ENCODE data around the gene DDC. TPM values are rescaled to one million over a fixed set of nuclear protein-coding genes. Genes with fewer than 3 reads are reported as not detected.

Gene DDC, protein sequence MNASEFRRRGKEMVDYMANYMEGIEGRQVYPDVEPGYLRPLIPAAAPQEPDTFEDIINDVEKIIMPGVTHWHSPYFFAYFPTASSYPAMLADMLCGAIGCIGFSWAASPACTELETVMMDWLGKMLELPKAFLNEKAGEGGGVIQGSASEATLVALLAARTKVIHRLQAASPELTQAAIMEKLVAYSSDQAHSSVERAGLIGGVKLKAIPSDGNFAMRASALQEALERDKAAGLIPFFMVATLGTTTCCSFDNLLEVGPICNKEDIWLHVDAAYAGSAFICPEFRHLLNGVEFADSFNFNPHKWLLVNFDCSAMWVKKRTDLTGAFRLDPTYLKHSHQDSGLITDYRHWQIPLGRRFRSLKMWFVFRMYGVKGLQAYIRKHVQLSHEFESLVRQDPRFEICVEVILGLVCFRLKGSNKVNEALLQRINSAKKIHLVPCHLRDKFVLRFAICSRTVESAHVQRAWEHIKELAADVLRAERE
- total RNA-seq: not detected

DNA sequence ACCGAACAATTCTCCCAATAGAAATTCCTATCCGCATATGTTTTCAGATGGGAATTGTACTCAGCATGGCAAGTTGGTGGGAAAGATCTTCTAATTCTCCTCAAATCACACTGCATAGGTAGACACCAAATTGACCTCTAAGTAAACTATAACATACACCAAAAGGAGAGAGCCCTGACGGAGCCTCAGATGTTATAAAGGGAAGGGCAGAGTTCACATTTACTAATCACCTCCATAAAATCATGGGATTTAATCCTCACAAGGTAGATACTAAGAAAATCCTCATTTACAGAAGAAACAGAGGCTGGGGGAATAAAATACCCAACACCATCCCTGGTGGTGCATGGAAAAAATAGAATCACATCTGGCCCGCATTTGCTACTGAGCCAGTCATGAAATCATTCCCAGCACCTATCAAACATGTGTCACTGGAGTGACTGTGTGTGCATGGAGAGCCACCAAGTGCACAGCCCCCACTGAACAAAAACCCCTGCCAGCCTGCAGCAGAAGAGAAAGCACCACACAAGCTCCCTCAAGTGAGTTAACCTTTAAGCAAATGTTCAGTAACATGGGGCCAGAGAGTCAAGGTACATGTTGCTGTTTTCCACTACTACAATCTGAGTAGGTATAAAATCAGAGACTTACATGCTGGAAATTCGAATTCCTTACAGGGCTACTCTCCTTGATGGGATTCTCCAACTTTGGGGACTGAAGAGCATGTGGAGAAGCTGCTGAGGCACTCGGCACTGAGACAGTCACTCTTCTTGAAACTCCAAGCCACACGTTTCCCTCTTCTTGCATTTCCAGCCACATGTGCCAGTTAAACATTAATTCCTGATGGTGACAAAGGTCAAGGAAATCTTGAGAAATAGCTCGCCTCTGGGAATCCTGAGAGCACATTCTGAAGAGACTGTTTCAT, at the start of gene DDC:
Gene DDC (minus strand): TSS at position 766 of the 919 bp plus-strand sequence. CDS start 21,320 bp downstream, outside the sequence.
- no peak for DNase-seq

DNA sequence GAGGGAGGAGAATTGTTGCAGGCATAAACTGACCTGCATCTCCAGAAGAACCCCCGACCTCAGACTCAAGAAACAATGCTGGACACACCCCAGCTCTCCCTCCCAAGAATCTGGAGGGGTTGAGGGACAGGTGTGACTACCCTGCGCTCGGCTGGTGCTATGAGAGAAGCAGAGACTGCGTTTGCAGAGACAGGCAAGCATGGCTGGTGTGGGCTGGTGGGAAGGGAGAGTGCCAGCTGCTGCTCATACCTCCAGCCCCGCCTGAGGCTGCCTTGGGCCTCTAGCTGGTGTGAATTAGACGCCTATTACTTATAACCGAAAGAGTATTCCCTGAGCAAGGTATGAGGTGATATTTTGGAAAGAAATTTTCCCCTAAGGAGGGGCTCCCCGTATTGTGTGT, 48.3 kb upstream of the DDC start:
- DNase-seq: no peak

DNA sequence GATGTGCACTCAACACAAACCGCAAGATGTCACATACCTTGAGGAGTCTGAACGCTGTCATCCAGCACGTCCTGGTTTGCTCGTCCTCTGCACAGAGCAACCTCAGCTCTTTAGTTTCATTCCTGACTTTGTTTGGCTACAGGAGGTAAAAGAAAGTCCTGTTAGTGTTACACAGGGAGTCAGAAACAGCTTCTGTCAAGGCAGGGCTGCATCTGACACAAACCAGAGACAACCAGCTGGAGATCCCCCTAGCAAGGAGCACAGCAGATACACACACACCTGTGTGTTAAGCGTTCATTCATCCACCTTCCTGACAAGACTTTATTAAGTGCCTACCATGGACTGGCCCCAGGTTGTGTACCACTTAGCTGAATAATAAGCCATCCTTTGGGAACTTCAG, 47.5 kb upstream of the DDC start:
- DNase-seq: no peak

DNA sequence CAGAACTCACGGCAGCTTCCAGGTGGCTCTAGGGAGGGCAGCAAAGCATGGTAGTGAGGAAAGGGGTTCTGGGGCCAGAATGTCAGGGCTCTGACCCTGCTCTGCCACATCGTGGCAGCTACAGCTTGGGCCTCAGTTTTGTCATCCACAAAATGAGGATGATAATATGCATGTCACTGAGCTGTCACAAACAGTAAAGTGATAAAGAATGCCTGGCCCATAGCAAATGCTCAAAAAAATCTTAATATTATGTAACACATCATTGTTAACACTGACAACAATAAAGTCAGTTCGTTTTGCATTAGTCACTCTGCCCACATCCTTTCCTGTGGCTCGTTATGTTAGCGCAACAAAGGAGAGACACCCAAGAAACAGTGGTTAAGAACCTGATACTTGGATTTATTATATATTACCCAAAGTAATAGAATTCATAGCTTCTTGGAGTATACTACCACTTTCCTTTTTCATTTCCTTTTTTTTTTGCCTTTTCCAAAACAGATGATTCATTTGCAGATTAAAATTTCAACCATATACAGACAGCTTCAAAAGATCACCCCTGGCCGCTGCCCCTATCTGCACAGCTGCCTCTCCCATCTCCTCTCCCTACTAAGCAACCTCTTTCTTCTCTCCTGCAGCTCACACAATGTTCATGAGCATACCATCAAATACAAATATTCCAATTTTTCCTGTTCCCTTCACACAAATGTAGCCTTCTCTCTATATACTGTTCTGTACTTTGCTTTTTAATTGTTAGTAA, 45.5 kb upstream of the DDC start:
- DNase-seq: no peak

DNA sequence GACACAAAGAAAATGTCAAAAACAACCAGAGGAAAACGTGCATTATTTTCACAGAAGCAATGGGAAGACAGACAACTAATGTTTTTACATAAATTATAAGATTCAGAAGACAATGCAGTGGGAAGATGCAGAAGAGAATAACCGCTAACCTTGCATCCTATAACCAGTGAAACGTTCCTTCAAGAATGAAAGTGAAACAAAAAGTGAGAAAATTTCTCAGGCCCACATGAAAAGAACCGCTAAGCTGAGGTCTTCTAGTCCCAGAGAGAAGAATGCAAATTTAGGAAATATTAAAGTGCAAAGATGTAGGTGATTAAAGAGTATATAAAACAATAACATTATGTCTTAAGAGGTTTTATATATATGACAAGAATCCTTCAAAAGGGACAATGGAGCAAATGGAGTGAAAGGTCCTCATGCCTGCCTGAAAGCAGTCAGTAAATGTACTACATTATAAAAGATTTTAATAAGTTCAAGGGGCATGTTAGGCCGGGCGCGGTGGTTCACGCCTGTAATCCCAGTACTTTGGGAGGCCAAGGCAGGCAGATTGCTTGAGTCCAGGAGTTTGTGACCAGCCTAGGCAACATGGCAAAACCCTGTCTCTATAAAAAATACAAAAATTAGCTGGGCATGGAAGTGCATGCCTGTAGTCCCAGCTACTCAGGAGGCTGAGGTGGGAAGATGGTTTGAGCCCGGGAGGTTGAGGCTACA, 43.1 kb upstream of the DDC start:
- DNase-seq: no peak

DNA sequence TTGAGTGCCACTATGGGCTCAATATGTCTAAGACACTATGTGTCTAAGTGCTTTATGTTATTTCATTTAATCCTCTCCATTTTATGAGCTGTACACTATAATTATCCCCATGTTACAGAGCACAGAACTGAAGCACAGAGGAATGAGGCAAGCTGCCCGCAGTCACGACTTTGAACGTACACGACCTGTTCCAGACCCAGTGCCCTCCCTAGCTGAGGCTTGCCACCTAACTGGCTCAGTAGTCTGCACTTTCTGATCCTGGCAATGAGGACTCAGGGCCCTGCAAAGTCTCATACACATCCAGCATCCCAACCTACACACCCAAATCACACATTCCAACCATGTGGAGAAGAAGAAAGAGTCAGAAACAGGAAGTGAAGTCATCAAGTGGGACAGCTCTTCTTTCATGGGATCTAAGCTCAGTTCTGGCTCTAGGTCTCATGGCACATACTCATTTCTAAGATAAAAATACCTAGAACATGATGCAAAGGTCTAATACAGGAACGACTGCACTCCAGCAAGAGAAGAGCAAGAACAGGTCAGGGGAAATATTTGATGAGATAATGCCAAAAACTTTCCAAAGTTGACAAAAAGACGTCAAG, 42.4 kb upstream of the DDC start:
- no peak for DNase-seq

DNA sequence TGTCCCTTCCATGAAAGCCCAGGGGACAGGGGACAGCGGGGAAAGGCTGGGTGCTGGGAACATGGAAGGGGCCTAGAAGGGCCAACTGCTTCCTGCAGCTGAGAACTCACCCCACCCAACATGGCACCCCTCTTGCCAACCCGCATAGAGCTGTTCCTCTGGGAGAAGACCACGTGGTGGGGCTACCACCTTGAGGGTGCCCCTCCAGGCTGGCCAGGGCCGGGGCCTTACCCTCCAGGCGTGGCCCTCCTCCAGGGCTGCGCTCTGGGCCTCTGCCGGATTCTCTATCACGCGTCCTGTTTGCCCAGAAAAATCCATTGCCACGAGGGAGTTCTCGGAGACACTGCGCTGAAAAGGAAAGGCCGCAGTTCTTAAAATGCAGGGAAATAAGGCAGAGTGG, 39.9 kb upstream of the DDC start:
- DNase-seq: no peak

DNA sequence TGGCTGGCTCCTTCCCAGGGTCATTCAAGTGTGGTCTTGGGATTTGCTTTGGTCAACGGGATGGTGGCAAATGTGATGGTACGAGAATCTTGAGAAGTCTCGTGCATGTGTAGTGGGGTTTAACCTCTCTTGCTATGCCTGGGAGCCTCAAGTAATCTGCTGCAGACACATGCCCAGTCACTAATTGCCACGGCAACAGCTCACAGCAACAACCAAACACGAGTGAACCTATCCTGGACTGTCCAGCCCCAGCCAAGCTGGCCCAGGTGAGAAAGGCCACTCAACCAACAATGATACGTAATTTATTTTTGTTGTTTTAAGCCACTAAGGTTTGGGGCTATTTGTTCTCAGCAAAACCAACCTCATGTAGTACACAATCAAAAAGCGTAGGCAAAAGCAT, 38.1 kb upstream of the DDC start:
- DNase-seq: no peak

DNA sequence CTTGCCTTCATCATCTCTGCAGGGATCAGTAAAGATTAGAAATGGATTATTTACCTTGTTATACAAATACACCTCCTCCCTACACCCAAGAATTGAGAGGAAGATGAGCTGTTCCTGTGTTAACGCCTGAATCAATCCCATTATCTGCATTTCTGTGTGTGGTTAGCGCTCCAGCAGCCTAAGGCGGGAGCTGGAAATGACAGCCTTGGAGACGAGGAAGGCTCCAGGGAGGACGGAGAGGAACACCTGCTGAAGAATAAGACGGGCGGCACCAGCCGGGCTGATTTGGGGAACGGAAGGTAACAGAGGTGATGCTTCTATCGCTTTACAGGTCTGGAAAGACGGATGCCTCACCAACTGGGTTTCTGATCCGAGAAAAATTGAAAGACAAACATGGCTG, 34.2 kb upstream of the DDC start:
- DNase-seq: no peak

DNA sequence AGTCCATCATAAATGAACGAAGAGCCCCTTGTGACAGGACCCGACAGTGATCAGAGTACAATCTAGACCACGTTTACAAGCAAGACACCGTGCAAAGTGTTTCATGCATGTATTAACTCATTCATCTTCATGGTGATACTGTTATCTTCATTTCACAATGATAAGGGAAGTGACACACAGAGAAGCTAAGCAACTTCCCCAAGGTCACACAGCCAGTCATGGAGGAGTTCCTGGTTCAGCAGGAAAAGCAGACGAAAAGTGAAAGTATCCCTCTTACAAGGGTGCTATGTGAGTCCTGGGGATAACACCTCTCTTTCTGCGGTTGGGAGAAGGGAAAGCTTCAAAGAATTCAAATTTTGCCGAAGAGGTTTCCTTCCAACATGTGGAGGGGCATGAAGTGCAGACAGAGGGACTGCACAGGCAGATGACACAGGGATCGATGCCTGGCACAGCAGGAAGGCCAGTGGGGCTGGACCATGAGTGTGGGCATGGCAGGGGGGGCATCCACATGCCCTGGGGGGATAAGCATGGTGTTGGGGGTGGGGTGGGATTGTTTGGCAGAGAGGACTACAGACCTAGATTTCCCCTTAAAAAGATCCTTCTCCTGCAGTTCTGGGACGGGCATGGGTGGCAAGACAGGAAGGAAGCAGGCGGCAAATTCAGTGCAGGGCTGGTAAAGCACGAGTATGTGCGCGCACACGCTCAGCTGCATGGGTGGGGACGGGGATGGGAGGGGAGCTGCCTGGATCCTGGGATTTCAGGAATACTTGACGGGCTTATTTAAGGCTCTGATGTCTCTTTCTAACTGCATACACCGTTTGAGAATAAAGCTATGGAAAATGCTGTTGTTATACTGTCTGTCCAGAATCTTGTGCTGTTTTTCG, 33.5 kb upstream of the DDC start:
- no peak for DNase-seq

DNA sequence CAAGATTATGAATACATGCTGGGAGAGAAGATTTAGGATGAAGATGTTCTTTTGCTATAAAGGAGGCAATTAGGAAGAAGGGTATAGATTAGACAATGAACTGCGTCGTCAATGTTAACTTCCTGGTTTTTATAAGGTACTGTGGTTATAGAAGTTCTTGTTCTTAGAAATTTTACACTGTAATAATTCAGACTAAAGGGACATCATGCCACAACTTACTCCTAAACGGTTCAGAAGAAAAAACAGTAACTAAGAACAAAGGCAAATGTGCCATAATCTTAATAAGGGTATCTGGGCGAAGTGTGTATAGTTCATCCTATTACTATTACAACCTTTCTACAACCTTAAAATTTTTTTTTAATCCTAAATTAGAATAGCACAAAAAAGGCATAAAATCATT, 31.3 kb upstream of the DDC start:
- no peak for DNase-seq

DNA sequence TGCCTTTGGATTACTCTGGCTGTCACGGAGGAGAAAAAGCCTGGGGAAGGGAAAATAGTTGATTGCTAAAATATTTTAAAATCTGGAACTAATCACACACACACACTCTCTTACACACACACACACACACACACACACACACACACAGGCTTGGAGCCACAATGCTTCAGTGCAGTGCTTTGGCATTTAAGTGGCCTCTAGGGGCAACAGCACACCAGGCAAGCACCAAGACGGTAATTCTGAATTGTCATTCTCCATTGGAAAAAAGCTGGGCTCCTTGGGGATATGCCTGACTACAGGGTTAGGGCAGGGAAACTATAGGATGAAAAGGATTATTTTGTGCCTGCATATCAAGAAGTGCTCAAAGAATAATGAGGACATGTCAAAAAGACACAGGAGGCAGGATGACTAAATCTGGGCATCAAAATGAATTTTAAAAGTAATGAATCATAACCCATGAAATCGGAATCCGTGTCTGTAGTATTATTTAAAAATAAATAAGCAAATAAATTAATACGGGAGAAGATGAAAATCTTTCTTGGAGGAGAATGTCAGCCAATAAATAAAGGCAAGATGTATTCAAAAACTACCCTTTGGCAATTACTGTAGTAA, 30.4 kb upstream of the DDC start:
- DNase-seq: no peak

DNA sequence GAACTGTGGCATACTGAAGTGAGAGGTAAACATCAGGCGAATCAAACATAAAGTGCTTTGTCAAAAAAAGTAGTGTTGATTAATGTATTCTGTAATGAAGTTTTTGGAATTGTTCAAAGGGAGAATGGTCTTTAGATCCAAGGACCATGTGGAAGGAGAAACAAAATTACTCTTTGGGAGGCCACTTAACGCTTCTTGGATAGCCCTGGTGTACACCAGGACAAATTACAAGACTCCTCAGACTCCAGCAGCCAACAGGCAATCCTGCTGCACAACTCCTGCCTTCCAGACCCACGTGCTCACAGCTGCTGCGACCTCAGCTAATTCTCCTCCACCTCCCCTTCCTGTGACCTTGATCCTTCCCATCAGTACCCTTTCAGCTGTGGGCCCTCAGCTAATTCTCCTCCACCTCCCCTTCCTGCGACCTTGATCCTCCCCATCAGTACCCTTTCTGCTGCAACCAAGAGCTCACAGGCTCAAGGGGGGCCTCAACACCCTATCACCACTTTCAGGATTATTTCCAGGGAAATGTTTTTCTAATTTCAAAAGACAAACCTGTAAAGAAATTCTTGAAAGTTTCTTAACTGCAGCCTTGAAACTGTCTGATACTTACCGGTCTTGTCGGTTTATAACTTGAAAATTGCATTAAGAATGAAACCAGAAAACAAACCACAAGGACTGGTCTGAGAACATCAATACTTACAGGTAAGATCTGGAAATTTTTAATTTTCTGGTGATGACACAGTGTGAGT, 29.7 kb upstream of the DDC start:
- DNase-seq: no peak

DNA sequence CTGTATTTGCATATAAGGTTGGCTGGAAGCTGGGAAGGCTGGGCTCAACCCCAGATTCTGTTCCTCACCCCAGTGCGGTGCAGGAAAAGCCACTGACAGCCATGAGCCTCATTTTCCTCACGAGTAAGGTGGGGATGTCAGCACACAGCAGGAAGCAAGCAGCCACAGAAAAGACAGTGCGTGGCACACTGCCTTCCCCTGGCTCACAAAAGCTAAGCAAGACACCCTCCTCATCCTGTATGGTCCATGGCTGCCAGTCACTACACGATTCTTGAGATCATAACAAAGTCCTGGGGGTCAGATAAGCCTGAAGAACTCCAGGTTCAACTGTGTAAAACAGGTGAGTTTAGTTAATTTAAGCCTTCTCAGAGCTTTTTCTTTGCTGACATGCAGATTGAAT, 28.9 kb upstream of the DDC start:
- DNase-seq: no peak

DNA sequence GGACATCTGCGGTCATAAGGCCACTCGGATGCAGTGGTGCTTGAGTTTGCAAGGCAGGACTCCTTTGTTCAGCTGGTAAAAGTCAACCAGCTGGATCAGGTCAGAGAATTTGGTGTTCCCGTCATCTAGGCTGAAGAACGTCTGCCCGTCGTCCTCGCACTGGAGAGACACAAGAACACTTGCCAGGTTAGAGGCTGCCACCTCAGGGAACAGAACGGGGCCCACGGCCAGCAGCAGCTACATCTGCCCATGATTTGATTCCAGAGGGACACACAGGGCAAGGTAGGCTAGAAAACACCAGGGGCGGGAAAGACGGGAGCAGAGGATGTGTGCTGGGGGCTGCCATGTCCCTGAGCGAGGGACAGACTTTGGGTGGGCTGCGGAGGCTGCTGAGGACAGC, 27.7 kb upstream of the DDC start:
- DNase-seq: no peak

DNA sequence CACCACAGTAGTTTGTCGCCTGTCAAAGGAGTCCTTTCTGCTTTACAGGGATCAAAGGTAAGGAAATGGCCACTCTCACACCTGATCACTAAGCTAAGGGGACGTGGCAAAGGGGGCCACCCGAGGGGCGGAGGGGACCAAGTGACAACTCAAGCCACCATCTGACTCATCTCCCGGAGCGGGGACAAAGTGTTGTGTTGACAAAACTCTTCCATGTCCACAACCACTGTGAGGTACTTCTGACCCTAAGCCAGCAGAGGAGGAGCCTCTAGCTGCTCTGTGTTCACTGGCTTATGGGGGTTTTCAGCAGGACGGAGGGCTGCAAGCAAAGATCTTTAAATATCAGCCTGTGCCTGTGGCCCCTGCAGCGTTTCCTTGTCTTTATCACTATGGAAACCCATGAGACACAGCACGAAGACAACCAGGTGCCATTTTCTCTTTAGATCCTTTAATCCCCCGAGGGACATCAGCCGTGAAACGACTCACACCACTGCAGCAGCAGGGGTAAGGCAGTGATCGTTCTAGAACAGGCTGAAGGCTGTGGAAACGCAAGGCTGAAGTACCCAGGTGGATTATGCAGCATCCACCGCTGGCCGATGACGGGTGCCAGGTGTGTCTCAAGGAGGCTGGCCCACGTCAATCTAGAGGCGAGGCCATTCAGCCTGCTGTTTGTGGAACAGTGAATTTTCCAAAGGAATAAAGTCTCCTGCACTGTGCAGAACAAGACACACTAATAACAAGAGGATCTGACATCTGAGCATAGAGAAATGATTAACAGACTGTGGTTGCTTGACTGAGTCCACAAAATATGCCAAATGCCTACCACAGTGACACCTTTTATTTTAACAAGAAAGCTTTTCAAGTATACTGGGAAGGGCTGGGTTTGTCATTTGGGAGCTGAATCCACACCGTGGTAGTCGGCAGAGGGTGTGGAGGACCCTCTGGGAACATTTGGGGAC, 26.6 kb upstream of the DDC start:
- DNase-seq: no peak

DNA sequence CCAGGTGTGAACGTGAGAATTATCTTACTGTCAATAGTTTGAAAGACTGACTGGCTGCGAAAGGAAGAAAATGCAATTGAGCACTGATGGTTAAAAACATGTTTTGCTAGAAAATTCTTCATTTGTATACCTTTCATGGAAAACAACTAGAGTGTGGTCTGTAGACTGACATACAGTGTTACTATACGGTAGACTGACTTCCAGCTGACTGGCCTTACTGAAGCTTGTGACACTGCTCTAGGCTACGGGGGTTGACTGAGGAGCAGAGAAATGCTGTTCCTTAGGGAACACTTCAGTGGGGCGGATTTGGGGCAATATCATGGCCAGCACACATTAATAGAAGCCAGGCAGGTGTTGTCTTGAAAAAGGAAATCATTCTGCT, 25.9 kb upstream of the DDC start:
- no peak for DNase-seq

DNA sequence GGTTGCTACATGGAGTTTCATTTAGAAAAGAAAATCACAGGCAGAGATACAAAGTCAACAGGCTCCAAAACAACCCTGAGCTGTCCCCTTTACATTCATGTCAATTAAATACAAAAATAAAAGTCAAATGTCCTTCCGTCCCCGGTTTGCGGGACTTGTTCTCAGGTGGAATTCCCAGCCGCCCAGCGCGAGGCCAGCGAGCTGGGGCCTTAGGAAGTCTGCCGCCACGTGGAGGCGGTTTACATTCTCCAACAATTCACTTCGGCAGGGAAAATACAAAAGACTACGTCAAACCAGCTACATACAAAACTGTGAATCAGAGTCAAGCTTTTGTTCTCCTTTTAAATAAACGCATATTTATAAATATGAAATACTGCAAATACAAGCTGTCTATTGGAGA, 25.3 kb upstream of the DDC start:
- DNase-seq: no peak

Measured in occipital lobe (tissue), 2 donors.